Hepatocyte (in vitro differentiated cells): ENCODE results near the gene YLPM1. TPM values are rescaled to one million over a fixed set of nuclear protein-coding genes. Genes with fewer than 3 reads are reported as not detected.

ENCODE experiments used
- DNase-seq: peaks from one replicate; pipeline ENCODE4 v3.0.0-alpha.2; 2016; ENCODE audit warnings: low spot score
- H2AFZ ChIP-seq: fragments of 200-600 bp; sonication (generic); 2 replicates; pipeline ENCODE4 v1.6.0; 2016; ENCODE audit warnings: antibody characterized with exemption, mild to moderate bottlenecking
- H3K27ac ChIP-seq: fragments of 200-600 bp; sonication (generic); 2 replicates; pipeline ENCODE4 v1.5.1; 2016; ENCODE audit warnings: mild to moderate bottlenecking
- H3K27me3 ChIP-seq: fragments of 200-600 bp; sonication (generic); 2 replicates; pipeline ENCODE4 v1.6.1; 2016
- H3K36me3 ChIP-seq: fragments of 200-600 bp; sonication (generic); replicated peaks from 2 replicates; pipeline ENCODE4 v1.5.1; 2016; ENCODE audit warnings: low read depth; ENCODE audit not compliant: insufficient read depth
- H3K4me1 ChIP-seq: fragments of 200-600 bp; sonication (generic); 2 replicates; pipeline ENCODE4 v1.5.1; 2016; ENCODE audit warnings: mild to moderate bottlenecking, moderate library complexity; ENCODE audit not compliant: insufficient read depth
- H3K4me2 ChIP-seq: fragments of 200-600 bp; sonication (generic); 2 replicates; pipeline ENCODE4 v1.6.0; 2016
- H3K4me3 ChIP-seq: fragments of 200-600 bp; sonication (generic); 2 replicates; pipeline ENCODE4 v1.5.1; 2016; ENCODE audit warnings: mild to moderate bottlenecking
- H3K79me2 ChIP-seq: fragments of 200-600 bp; sonication (generic); 2 replicates; pipeline ENCODE4 v1.6.0; 2017; ENCODE audit warnings: mild to moderate bottlenecking
- H3K9me2 ChIP-seq: fragments of 200-600 bp; sonication (generic); replicated peaks from 2 replicates; pipeline ENCODE4 v1.6.0; 2017; ENCODE audit warnings: mild to moderate bottlenecking; ENCODE audit not compliant: insufficient read depth
- H3K9me3 ChIP-seq: fragments of 200-600 bp; sonication (generic); 2 replicates; pipeline ENCODE4 v1.5.1; 2016; ENCODE audit warnings: low read depth, mild to moderate bottlenecking
- H4K20me1 ChIP-seq: fragments of 200-600 bp; sonication (generic); 2 replicates; pipeline ENCODE4 v1.6.0; 2016; ENCODE audit warnings: mild to moderate bottlenecking; ENCODE audit not compliant: insufficient read depth, poor library complexity, severe bottlenecking
- EZH2 ChIP-seq: fragments of 200-600 bp; sonication (generic); IDR thresholded peaks from 2 replicates; pipeline ENCODE4 v1.6.1; 2016; ENCODE audit warnings: antibody characterized with exemption, mild to moderate bottlenecking, borderline replicate concordance
- EZH2phosphoT487 ChIP-seq: fragments of 200-600 bp; sonication (generic); IDR thresholded peaks from one replicate; pipeline ENCODE4 v1.6.1; 2018; ENCODE audit warnings: antibody characterized with exemption, mild to moderate bottlenecking, low read depth, moderate library complexity; ENCODE audit not compliant: unreplicated experiment, severe bottlenecking
- WGBS: methylation state at CpG from one replicate; pipeline ENCODE4 v1.1.6; 2016; ENCODE audit warnings: low lambda C conversion rate; ENCODE audit errors: missing lambda C conversion rate; 5-methylcytosine and 5-hydroxymethylcytosine counted together
- polyA plus RNA-seq: library from polyadenylated mRNA; unstranded; fragments of >200 nt; fragmentation: Nextera tagmentation; extraction: Ambion mirVana; gene quantifications from 2 replicates; pipeline ENCODE4 v1.2.1, GENCODE V29; 2016
- total RNA-seq: library from RNA; depleted of rRNA; stranded (reverse); fragments of >200 nt; gene quantifications from 2 replicates; pipeline ENCODE4 v1.2.3, GENCODE V29; 2014
- TF ChIP-seq, protein P1 (sequence below): fragments of 200-600 bp; sonication (generic); IDR thresholded peaks from 2 replicates; pipeline ENCODE4 v1.5.1; 2016; ENCODE audit warnings: antibody characterized with exemption, mild to moderate bottlenecking; ENCODE audit not compliant: poor library complexity

Gene YLPM1
- total and polyA plus RNA-seq, 2 experiments from 2014 or later: 20.2 to 44.8 TPM

DNA sequence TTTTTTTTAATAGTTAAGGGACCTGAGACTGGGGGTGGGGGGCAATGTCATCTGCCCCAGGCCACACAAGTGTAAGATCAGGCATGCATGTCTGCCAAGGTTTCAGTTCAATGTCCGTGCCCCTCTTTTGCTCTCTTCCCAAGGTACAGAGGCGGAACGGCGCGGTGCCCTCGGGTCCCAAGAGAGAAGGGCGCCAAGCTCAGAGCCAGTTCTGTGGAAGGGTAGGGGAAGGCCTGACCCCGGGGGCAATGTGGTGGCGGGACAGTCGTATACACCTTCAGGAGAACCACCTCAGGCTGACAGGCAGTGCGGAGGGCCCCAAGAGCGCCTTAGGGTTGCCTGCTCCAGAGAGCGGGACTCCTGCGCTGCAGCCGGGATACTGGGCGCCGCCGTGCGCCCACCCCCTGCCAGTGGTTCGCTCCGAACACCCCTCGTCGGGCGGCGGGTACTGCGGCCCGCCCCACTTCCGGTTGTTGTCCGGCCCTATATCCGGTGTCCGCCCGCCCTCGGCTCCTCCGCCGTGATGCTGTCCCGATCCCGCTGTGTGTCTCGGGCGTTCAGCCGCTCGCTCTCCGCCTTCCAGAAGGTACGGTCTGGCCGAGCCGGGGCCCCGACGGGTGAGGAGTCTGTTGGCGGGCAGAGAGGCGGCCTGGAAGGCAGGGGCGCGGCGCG, 118.5 kb downstream of the YLPM1 start, which contains the start of gene DLST:
DLST (plus strand) TSS at position 486 of the 672 bp plus-strand sequence; CDS start at position 524, 38 bp downstream.
- no peaks in the 10 kb centered on the region for H3K9me2 ChIP-seq
- peaks cover 25% of the 10 kb centered on the region for H3K4me1 ChIP-seq
- no peaks in the 10 kb centered on the region for H3K27me3 ChIP-seq
- H4K20me1 ChIP-seq: peaks cover 39% of the 10 kb centered on the region
- H3K4me2 ChIP-seq: peak within 1 kb of the TSS; percentile 91
- TF ChIP-seq EZH2: no peak
- TF ChIP-seq, protein P1, sequence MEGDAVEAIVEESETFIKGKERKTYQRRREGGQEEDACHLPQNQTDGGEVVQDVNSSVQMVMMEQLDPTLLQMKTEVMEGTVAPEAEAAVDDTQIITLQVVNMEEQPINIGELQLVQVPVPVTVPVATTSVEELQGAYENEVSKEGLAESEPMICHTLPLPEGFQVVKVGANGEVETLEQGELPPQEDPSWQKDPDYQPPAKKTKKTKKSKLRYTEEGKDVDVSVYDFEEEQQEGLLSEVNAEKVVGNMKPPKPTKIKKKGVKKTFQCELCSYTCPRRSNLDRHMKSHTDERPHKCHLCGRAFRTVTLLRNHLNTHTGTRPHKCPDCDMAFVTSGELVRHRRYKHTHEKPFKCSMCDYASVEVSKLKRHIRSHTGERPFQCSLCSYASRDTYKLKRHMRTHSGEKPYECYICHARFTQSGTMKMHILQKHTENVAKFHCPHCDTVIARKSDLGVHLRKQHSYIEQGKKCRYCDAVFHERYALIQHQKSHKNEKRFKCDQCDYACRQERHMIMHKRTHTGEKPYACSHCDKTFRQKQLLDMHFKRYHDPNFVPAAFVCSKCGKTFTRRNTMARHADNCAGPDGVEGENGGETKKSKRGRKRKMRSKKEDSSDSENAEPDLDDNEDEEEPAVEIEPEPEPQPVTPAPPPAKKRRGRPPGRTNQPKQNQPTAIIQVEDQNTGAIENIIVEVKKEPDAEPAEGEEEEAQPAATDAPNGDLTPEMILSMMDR: no peak
- under 1% methylated on average over 39 of the region's 53 CpGs for WGBS
- peak within 1 kb of the TSS; percentile 96 for H3K4me3 ChIP-seq
- H3K9me3 ChIP-seq: no peaks in the 10 kb centered on the region
- no peaks in the 10 kb centered on the region for H3K36me3 ChIP-seq
- H3K27ac ChIP-seq: peak within 1 kb of the TSS; percentile 98
- peaks cover 46% of the 10 kb centered on the region for H3K79me2 ChIP-seq
- peak; percentile 94 for DNase-seq
- H2AFZ ChIP-seq: peak within 1 kb of the TSS; percentile 99

DNA sequence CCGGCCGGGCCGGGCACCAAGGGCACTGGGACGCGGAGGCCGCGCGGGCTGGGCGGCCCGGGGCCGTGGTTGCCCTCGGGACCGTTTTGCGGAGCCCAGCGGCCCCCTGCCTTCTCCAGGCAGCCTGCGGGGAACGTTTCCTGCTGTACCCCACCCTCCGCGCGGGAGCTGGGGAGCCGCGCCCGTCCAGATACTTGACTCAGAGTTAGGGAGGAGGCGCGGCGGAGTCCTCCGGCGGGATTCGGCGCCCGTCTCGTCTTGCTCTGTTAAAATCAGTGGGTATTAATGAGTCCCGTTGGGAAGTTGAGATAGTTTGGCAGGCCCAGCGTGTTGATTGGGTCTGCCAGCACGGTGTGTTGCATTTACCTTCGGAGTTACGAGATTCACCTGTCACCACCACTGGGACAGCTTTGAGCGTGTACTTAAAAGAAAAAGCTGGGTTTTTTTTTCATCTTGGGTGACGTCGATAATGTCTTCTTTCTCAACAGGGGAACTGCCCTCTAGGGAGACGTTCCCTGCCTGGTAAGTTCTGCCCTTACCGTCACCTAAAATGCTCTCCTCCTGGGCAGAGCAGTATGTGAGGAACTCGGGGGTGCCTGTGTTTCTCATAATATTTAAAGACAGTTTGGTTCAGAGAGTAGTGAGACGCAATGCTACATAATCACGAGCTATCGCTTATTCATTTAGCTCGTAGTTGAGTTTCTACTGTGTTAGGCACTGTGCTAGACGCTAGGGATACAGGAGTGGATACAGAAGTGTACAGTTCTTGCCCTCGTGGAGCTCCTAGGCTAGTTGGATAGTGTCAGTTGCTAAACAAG, 119.2 kb downstream of the YLPM1 start:
- DNase-seq: peak; percentile 65
- WGBS: 2% methylated on average over 45 of the region's 49 CpGs
- Histone ChIP-seq H3K4me1 (peaks cover 25% of the 10 kb centered on the region), H3K27me3 (no peaks in the 10 kb centered on the region), H3K9me3 (no peaks in the 10 kb centered on the region), H3K79me2 (peaks cover 53% of the 10 kb centered on the region), H3K4me3 (peak overlapping the region; percentile 96), H3K27ac (peak overlapping the region; percentile 98), H3K36me3 (no peaks in the 10 kb centered on the region), H3K4me2 (peak overlapping the region; percentile 91), H4K20me1 (peaks cover 46% of the 10 kb centered on the region), H3K9me2 (no peaks in the 10 kb centered on the region), H2AFZ (peak overlapping the region; percentile 99)
- TF ChIP-seq, protein P1: no peak
- TF ChIP-seq EZH2phosphoT487 (no peak), EZH2 (no peak)

Other genes with a start within 250 kb of the YLPM1 start
- 3.0 and 8.6 TPM in 2 replicates for gene LTBP2, start 151.1 kb upstream of the YLPM1 start, total RNA-seq
- gene LTBP2, start 151.1 kb upstream of the YLPM1 start, polyA plus RNA-seq: 6.7 and 7.6 TPM in 2 replicates
- gene AREL1, start 50.2 kb upstream of the YLPM1 start, total RNA-seq: 31.7 and 41.3 TPM in 2 replicates
- 11.4 and 13.9 TPM in 2 replicates for gene AREL1, start 50.2 kb upstream of the YLPM1 start, polyA plus RNA-seq
- 32.9 and 43.6 TPM in 2 replicates for gene FCF1, start 50.2 kb upstream of the YLPM1 start, total RNA-seq
- gene FCF1, start 50.2 kb upstream of the YLPM1 start, polyA plus RNA-seq: 11.3 and 12.3 TPM in 2 replicates
- not detected in 2 replicates for gene PROX2, start 112.8 kb downstream of the YLPM1 start, total RNA-seq
- 0.50 TPM in 1 of 2 replicates, not detected in the other for gene PROX2, start 112.8 kb downstream of the YLPM1 start, polyA plus RNA-seq
- 68.7 and 69.4 TPM in 2 replicates for gene DLST, start 118.6 kb downstream of the YLPM1 start, total RNA-seq
- gene DLST, start 118.6 kb downstream of the YLPM1 start, polyA plus RNA-seq: 5.6 and 10.8 TPM in 2 replicates
- gene RPS6KL1, start 159.9 kb downstream of the YLPM1 start, total RNA-seq: 0.57 and 1.2 TPM in 2 replicates
- 0.18 and 1.5 TPM in 2 replicates for gene RPS6KL1, start 159.9 kb downstream of the YLPM1 start, polyA plus RNA-seq
- gene PGF, start 192.3 kb downstream of the YLPM1 start, total RNA-seq: 25.0 and 25.2 TPM in 2 replicates
- 31.0 and 33.0 TPM in 2 replicates for gene PGF, start 192.3 kb downstream of the YLPM1 start, polyA plus RNA-seq
- gene EIF2B2, start 239.6 kb downstream of the YLPM1 start, total RNA-seq: 35.7 and 45.2 TPM in 2 replicates
- 75.6 and 93.2 TPM in 2 replicates for gene EIF2B2, start 239.6 kb downstream of the YLPM1 start, polyA plus RNA-seq